Subcutaneous abdominal adipose tissue (tissue), 5 donors: ENCODE data around the gene WDR62.

Source experiments
- H3K27ac ChIP-seq: one replicate; pipeline ENCODE4 v1.7.0; 2013; ENCODE audit warnings: low read depth, mild to moderate bottlenecking, inconsistent platforms, low read length, moderate library complexity
- H3K27me3 ChIP-seq, 5 donors: one replicate each; pipeline ENCODE4 v1.7.0; 2013; ENCODE audit warnings: low read length in 5 of 5, inconsistent platforms in 1 of 5; ENCODE audit not compliant: control insufficient read depth in 5 of 5, insufficient read depth in 4 of 5
- H3K36me3 ChIP-seq, 5 donors: one replicate each; pipeline ENCODE4 v1.7.0; 2013; ENCODE audit warnings: low read length in 5 of 5; ENCODE audit not compliant: control insufficient read depth in 5 of 5, insufficient read depth in 5 of 5
- H3K4me1 ChIP-seq, 5 donors: one replicate each; pipeline ENCODE4 v1.7.0; 2013; ENCODE audit warnings: low read length in 5 of 5, mild to moderate bottlenecking in 3 of 5, moderate library complexity in 1 of 5; ENCODE audit not compliant: control insufficient read depth in 5 of 5, insufficient read depth in 5 of 5
- H3K4me3 ChIP-seq, 5 donors: one replicate each; pipeline ENCODE4 v1.7.0; 2013; ENCODE audit warnings: low read length in 5 of 5, low read depth in 1 of 5
- H3K9ac ChIP-seq, 5 donors: one replicate each; pipeline ENCODE4 v1.7.0; 2013; ENCODE audit warnings: low read length in 5 of 5, mild to moderate bottlenecking in 4 of 5, moderate library complexity in 3 of 5
- H3K9me3 ChIP-seq, 5 donors: one replicate each; pipeline ENCODE4 v1.7.0; 2013; ENCODE audit warnings: low read length in 5 of 5; ENCODE audit not compliant: control insufficient read depth in 5 of 5
- donor health status: healthy.
- donor health status: healthy.
- donor health status: healthy.
- donor health status: healthy.
- donor health status: healthy.

Gene WDR62

DNA sequence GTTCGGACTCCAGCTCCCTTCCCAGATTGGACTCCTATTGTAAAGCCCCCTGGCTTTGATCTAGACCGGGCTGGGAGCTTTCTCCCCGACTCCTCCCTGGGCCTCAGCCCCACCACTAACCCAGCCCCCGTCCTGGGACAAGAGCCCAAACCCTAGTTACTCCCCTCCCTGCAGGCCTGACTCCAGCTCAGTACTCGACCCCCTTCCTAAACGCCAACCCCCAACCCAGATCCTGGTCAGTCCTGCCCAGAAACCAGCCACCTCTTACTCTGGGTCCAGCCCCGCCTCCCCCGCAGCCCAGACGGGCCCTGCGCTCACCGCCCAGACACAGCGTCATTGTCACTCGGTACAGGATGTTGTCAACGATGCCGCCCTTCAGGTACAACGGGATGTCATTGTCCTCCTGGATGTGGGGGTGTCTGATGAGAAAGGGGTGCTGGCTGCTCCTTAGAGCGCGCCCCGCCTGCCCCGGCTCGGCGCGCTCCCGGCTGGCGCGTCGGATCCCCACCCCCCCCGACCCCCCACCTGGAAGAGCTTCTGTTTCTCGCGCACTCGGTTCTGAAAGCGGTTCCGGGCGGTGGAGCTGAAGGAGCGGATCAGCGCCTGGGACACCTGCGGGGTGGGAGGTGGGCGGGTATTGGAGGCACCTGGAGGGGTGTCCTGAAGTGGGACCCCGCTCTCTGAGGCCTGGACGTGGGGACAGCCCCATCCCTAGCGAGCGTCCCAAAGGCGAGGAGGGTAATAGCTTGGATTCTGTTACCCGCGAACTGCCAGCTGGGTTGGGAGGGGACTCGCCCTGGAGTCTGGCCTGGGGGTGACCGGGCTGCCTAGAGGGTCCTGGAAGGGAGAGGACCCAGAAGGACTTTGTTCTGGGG lies 96.7 kb downstream of the WDR62 start:
- Histone ChIP-seq H3K9ac (peak overlapping the region; percentile 77 to 98 (median 92)), H3K4me1 (peaks cover 3 to 27% (median 22%) of the 10 kb centered on the region in 5 donors), H3K36me3 (peaks cover 4 to 42% (median 39%) of the 10 kb centered on the region in 5 donors), H3K9me3 (no peaks in the 10 kb centered on the region), H3K27ac (peak overlapping the region; percentile 90), H3K4me3 (peak overlapping the region; percentile 59 to 80 (median 77)), H3K27me3 (no peaks in the 10 kb centered on the region)

DNA sequence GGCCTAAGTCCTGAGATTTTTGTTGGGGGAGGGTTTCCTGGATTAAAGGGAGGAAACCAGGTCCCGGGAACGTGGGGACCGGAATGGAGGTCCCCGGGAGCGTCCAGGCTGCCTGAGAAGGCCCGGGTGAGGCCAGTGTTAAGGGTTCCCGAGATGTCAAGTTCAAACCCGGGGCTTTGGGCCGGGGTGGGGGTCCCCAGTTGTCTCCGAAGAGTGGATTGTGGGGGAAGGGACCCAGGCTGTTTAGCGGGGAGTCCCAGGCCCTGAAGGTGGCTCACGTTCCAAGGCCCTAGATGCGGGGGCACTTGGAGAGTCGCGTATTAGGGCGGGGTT lies 97.3 kb downstream of the WDR62 start:
- Histone ChIP-seq H3K4me3 (peak overlapping the region; percentile 59 to 80 (median 77)), H3K27me3 (no peaks in the 10 kb centered on the region), H3K4me1 (peaks cover 3 to 27% (median 22%) of the 10 kb centered on the region in 5 donors), H3K27ac (peak overlapping the region; percentile 90), H3K36me3 (peaks cover 4 to 36% (median 33%) of the 10 kb centered on the region in 5 donors), H3K9me3 (no peaks in the 10 kb centered on the region), H3K9ac (peak overlapping the region; percentile 77 to 98 (median 92))

DNA sequence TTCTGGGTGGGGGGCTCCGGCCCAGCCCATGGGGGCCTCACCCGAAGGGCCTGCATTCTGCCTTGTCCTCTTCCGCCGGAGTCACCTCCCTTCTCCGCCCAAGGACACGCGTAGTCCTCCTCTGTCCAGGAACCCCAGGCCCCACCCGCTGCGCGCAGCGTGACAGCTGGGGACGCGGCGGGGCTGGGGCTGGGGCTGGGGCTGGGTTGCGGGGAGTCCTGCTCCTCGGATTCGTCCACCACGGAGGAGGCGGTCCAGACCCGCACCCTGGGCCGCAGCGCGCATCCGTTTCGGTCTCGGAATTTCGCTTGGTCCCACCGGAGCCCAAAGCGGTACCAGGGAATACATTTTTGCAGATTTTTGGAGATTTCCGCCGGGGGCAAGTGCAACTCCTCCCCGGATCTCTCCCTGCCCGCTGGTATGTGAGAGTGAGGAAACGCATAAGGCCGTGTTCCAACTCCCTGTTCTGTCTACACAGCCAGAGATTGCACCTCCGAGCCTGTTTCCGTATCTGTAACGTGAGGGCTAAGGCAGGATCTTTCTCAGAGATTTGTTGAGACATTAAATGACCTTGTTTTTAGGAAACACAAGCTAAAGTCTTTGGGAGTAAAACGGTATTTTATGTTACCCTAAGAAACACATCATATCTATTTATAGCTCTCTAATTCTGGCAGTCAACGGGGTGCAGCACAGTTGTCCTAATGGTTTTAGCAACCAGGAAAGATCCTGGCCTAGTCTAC lies 97.8 kb downstream of the WDR62 start, which contains the start of gene COX7A1:
Gene COX7A1 (minus strand): TSS at position 96 of the 740 bp plus-strand sequence. CDS start 40 bp downstream, at position 56.
- peak within 1 kb of the TSS; percentile 90 for H3K27ac ChIP-seq
- no peaks in the 10 kb centered on the region for H3K27me3 ChIP-seq
- peaks cover 3 to 27% (median 22%) of the 10 kb centered on the region in 5 donors for H3K4me1 ChIP-seq
- H3K4me3 ChIP-seq: peak within 1 kb of the TSS; percentile 70 to 80 (median 77)
- H3K36me3 ChIP-seq: peaks cover 2 to 32% (median 29%) of the 10 kb centered on the region in 5 donors
- H3K9me3 ChIP-seq: no peaks in the 10 kb centered on the region
- peak within 1 kb of the TSS; percentile 77 to 98 (median 92) for H3K9ac ChIP-seq

DNA sequence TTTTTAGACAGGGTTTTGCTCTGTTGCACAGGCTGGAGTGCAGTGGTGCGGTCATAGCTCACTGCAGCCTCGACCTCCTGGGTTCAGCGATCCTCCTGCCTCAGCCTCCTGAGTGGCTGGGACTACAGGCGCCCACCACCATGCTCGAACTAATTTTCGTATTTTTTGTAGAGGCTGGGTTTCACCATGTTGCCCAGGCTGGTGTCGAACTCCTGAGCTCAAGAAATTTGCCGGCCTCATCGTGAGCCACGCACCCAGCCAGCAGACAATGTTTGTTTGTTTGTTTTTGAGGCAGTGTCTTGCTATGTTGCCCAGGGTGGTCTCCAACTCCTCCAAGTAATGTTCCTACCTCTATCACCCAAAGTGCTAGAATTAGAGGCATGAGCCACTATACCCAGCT lies 98.4 kb downstream of the WDR62 start:
- peak overlapping the region in 2 of 5 donors; percentile 54 to 96 for H3K9ac ChIP-seq
- peak overlapping the region; percentile 90 for H3K27ac ChIP-seq
- H3K9me3 ChIP-seq: no peaks in the 10 kb centered on the region
- peaks cover 3 to 27% (median 22%) of the 10 kb centered on the region in 5 donors for H3K4me1 ChIP-seq
- peak overlapping the region; percentile 70 to 80 (median 77) for H3K4me3 ChIP-seq
- peaks cover 2 to 26% (median 25%) of the 10 kb centered on the region in 5 donors for H3K36me3 ChIP-seq
- H3K27me3 ChIP-seq: no peaks in the 10 kb centered on the region
